ENCODE measurements around the gene MTREX. TPM values are rescaled to one million over a fixed set of nuclear protein-coding genes. Genes with fewer than 3 reads are reported as not detected.

The MTREX gene
- total and polyA plus RNA-seq, 2 donors: 31.8 to 75.7 TPM

DNA sequence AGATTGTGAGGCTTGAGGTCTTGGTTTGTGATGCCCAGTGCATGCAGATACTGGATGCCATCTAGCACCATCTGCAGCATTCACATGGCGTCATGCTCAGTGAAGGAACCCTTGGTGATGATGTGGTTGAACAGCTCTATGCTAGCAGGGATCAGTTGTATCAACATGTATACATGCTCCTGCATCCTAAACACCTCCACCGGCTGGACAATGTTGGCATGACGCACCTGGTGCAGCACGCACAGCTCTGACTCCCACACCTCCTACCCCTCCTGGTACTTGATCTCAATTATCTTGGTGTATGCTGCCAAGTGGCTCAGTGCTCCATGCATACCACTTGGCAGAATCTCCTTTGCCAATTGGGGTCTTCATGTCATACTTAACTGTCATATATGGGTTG, 49.1 kb downstream of the MTREX start:
- Histone ChIP-seq H3K27ac (ENCODE audit: low read depth in 1 of 2, low read length in 1 of 2) (no peak overlapping the region), H3K9me3 (ENCODE audit: control insufficient read depth in 2 of 2, insufficient read depth in 1 of 2, low read length in 1 of 2) (no peaks in the 10 kb centered on the region), H3K27me3 (ENCODE audit: control insufficient read depth in 2 of 2, insufficient read depth in 1 of 2, low read length in 1 of 2) (no peaks in the 10 kb centered on the region), H3K4me1 (ENCODE audit: control insufficient read depth in 2 of 2, insufficient read depth in 2 of 2, low read length in 2 of 2) (no peaks in the 10 kb centered on the region), H3K36me3 (ENCODE audit: control insufficient read depth in 2 of 2, insufficient read depth in 2 of 2, low read length in 1 of 2) (peaks cover 34 to 65% of the 10 kb centered on the region in 2 donors), H3K4me3 (ENCODE audit: low read length in 2 of 2) (no peak overlapping the region)
- 98% methylated on average over 4 of the region's 4 CpGs for whole genome bisulfite sequencing
- DNase-seq (ENCODE audit: low read depth in 6 of 9, low spot score in 9 of 9): no peak

DNA sequence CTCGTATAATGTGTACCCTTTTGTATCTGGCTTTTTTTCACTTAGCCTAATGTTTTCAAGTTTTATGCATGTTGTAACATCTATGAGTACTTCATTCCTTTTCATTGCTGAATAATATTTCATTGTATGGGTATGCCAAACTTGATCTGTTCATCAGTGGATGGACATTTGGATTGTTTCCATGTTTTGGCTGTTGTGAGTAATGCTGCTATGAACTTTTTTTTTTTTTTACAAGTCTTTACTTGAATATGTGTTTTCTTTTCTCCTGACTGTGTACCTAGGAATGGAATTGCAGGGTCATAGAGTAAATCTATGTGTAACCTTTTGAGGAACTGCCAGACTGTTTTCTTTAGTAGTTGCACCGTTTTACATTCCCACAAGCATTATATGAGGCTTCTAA, 52.4 kb downstream of the MTREX start:
- no peak for DNase-seq (ENCODE audit: low read depth in 6 of 9, low spot score in 9 of 9)
- no peak overlapping the region for H3K27ac ChIP-seq (ENCODE audit: low read depth in 1 of 2, low read length in 1 of 2)
- H3K27me3 ChIP-seq (ENCODE audit: control insufficient read depth in 2 of 2, insufficient read depth in 1 of 2, low read length in 1 of 2): no peaks in the 10 kb centered on the region
- 96% methylated on average over 2 of the region's 2 CpGs for WGBS
- peaks cover 24 to 46% of the 10 kb centered on the region in 2 donors for H3K36me3 ChIP-seq (ENCODE audit: control insufficient read depth in 2 of 2, insufficient read depth in 2 of 2, low read length in 1 of 2)
- H3K9me3 ChIP-seq (ENCODE audit: control insufficient read depth in 2 of 2, insufficient read depth in 1 of 2, low read length in 1 of 2): no peaks in the 10 kb centered on the region
- H3K4me1 ChIP-seq (ENCODE audit: control insufficient read depth in 2 of 2, insufficient read depth in 2 of 2, low read length in 2 of 2): no peaks in the 10 kb centered on the region
- no peak overlapping the region for H3K4me3 ChIP-seq (ENCODE audit: low read length in 2 of 2)

DNA sequence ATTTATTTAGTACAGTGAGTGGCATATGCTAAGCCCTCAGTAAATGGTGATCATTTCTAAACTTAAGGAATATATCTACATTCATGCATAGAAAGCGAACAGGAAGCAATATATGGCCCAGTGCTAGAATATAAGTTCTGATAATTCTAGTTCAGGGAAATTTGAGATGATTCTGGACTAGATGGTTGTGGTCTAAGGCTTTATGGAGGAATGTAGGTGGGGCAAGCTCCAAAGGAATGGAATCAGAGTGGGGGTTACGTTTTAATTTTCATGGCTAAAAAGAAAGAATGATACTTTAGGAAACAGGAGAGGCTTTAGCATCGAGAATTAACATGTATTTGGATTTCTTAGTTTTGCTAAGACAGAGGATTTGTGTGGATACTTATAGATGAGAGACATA, 56.1 kb downstream of the MTREX start:
- Histone ChIP-seq H3K4me3 (ENCODE audit: low read length in 2 of 2) (no peak overlapping the region), H3K4me1 (ENCODE audit: control insufficient read depth in 2 of 2, insufficient read depth in 2 of 2, low read length in 2 of 2) (no peaks in the 10 kb centered on the region), H3K27ac (ENCODE audit: low read depth in 1 of 2, low read length in 1 of 2) (no peak overlapping the region), H3K9me3 (ENCODE audit: control insufficient read depth in 2 of 2, insufficient read depth in 1 of 2, low read length in 1 of 2) (no peaks in the 10 kb centered on the region), H3K27me3 (ENCODE audit: control insufficient read depth in 2 of 2, insufficient read depth in 1 of 2, low read length in 1 of 2) (no peaks in the 10 kb centered on the region), H3K36me3 (ENCODE audit: control insufficient read depth in 2 of 2, insufficient read depth in 2 of 2, low read length in 1 of 2) (peaks cover under 1 to 24% of the 10 kb centered on the region in 2 donors)
- no peak for DNase-seq (ENCODE audit: low read depth in 6 of 9, low spot score in 9 of 9)
- WGBS: 96% methylated on average over 3 of the region's 3 CpGs

- no peak for DNase-seq (ENCODE audit: low read depth in 6 of 9, low spot score in 9 of 9)
- Histone ChIP-seq H3K27me3 (ENCODE audit: control insufficient read depth in 2 of 2, insufficient read depth in 1 of 2, low read length in 1 of 2) (no peaks in the 10 kb centered on the region), H3K27ac (ENCODE audit: low read depth in 1 of 2, low read length in 1 of 2) (no peak overlapping the region), H3K4me3 (ENCODE audit: low read length in 2 of 2) (no peak overlapping the region), H3K36me3 (ENCODE audit: control insufficient read depth in 2 of 2, insufficient read depth in 2 of 2, low read length in 1 of 2) (peaks cover 0 to 26% of the 10 kb centered on the region in 2 donors), H3K4me1 (ENCODE audit: control insufficient read depth in 2 of 2, insufficient read depth in 2 of 2, low read length in 2 of 2) (no peaks in the 10 kb centered on the region), H3K9me3 (ENCODE audit: control insufficient read depth in 2 of 2, insufficient read depth in 1 of 2, low read length in 1 of 2) (no peaks in the 10 kb centered on the region)
- 98% methylated on average over 4 of the region's 4 CpGs for WGBS
These were observed 56.8 kb downstream of the MTREX start for GRCh38 chr5:55364537-55365055.

DNA sequence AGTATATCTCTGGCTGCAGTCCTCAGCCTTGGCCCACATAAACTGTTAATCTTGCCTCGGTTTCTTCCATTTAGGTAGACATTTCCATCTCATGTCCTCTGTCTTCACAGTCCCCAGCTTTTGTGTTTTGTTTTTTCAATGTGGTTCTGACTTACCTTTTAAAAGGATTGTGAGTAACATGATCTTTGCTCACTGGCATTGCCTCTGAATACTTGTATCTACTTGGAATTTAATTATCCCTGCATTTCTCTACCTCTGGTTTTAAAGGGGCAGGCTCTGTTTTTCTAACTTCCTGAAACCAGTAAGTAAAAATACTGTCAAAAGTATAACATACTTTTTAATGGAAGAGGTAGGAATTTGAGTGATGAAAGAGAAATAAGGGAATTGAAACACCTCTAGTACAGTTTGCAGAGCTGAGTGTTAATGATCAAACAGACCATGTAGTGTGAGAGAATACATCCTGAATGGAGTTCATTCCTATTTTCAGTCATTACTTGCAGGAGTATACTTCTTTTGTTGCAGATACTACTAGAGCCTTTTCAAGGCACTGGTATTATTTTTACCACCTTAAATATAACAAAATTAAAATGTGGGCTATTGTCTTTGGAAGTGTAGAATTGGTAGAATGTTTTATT, 62.6 kb downstream of the MTREX start:
- no peak for DNase-seq (ENCODE audit: low read depth in 6 of 9, low spot score in 9 of 9)
- 97% methylated on average over 1 of the region's 1 CpG for WGBS
- H3K36me3 ChIP-seq (ENCODE audit: control insufficient read depth in 2 of 2, insufficient read depth in 2 of 2, low read length in 1 of 2): peaks cover 4 to 48% of the 10 kb centered on the region in 2 donors

GRCh38 chr5:55371145-55371544, 63.4 kb downstream of the MTREX start:
- H3K4me1 ChIP-seq (ENCODE audit: control insufficient read depth in 2 of 2, insufficient read depth in 2 of 2, low read length in 2 of 2): no peaks in the 10 kb centered on the region
- DNase-seq (ENCODE audit: low read depth in 6 of 9, low spot score in 9 of 9): no peak
- peaks cover 8 to 53% of the 10 kb centered on the region in 2 donors for H3K36me3 ChIP-seq (ENCODE audit: control insufficient read depth in 2 of 2, insufficient read depth in 2 of 2, low read length in 1 of 2)
- no peak overlapping the region for H3K4me3 ChIP-seq (ENCODE audit: low read length in 2 of 2)
- no peak overlapping the region for H3K27ac ChIP-seq (ENCODE audit: low read depth in 1 of 2, low read length in 1 of 2)
- 94% methylated on average over 1 of the region's 1 CpG for WGBS
- H3K27me3 ChIP-seq (ENCODE audit: control insufficient read depth in 2 of 2, insufficient read depth in 1 of 2, low read length in 1 of 2): no peaks in the 10 kb centered on the region
- H3K9me3 ChIP-seq (ENCODE audit: control insufficient read depth in 2 of 2, insufficient read depth in 1 of 2, low read length in 1 of 2): peaks cover 1 to 4% of the 10 kb centered on the region in 2 donors

More for the DNA sequence above, 62.6 kb downstream of the MTREX start:
- Histone ChIP-seq H3K4me3 (ENCODE audit: low read length in 2 of 2) (no peak overlapping the region), H3K27me3 (ENCODE audit: control insufficient read depth in 2 of 2, insufficient read depth in 1 of 2, low read length in 1 of 2) (no peaks in the 10 kb centered on the region), H3K27ac (ENCODE audit: low read depth in 1 of 2, low read length in 1 of 2) (no peak overlapping the region), H3K9me3 (ENCODE audit: control insufficient read depth in 2 of 2, insufficient read depth in 1 of 2, low read length in 1 of 2) (peaks cover 1 to 4% of the 10 kb centered on the region in 2 donors), H3K4me1 (ENCODE audit: control insufficient read depth in 2 of 2, insufficient read depth in 2 of 2, low read length in 2 of 2) (no peaks in the 10 kb centered on the region)

- H3K36me3 ChIP-seq (ENCODE audit: control insufficient read depth in 2 of 2, insufficient read depth in 2 of 2, low read length in 1 of 2): peaks cover 8 to 48% of the 10 kb centered on the region in 2 donors
These were observed 64.5 kb downstream of the MTREX start for GRCh38 chr5:55372130-55372925.

GRCh38 chr5:55377810-55378209, 70.0 kb downstream of the MTREX start:
- Histone ChIP-seq H3K4me1 (ENCODE audit: control insufficient read depth in 2 of 2, insufficient read depth in 2 of 2, low read length in 2 of 2) (no peaks in the 10 kb centered on the region), H3K27ac (ENCODE audit: low read depth in 1 of 2, low read length in 1 of 2) (no peak overlapping the region), H3K4me3 (ENCODE audit: low read length in 2 of 2) (no peak overlapping the region), H3K36me3 (ENCODE audit: control insufficient read depth in 2 of 2, insufficient read depth in 2 of 2, low read length in 1 of 2) (peaks cover 8 to 41% of the 10 kb centered on the region in 2 donors), H3K27me3 (ENCODE audit: control insufficient read depth in 2 of 2, insufficient read depth in 1 of 2, low read length in 1 of 2) (no peaks in the 10 kb centered on the region), H3K9me3 (ENCODE audit: control insufficient read depth in 2 of 2, insufficient read depth in 1 of 2, low read length in 1 of 2) (peaks cover 1 to 7% of the 10 kb centered on the region in 2 donors)
- WGBS: 96% methylated on average over 1 of the region's 1 CpG
- DNase-seq (ENCODE audit: low read depth in 6 of 9, low spot score in 9 of 9): no peak

More at GRCh38 chr5:55372130-55372925, 64.5 kb downstream of the MTREX start:
- H3K27ac ChIP-seq (ENCODE audit: low read depth in 1 of 2, low read length in 1 of 2): no peak overlapping the region
- 98% methylated on average over 7 of the region's 7 CpGs for WGBS
- peaks cover 1 to 4% of the 10 kb centered on the region in 2 donors for H3K9me3 ChIP-seq (ENCODE audit: control insufficient read depth in 2 of 2, insufficient read depth in 1 of 2, low read length in 1 of 2)
- no peaks in the 10 kb centered on the region for H3K4me1 ChIP-seq (ENCODE audit: control insufficient read depth in 2 of 2, insufficient read depth in 2 of 2, low read length in 2 of 2)
- no peak for DNase-seq (ENCODE audit: low read depth in 6 of 9, low spot score in 9 of 9)
- H3K27me3 ChIP-seq (ENCODE audit: control insufficient read depth in 2 of 2, insufficient read depth in 1 of 2, low read length in 1 of 2): no peaks in the 10 kb centered on the region
- no peak overlapping the region for H3K4me3 ChIP-seq (ENCODE audit: low read length in 2 of 2)

- DNase-seq (ENCODE audit: low read depth in 6 of 9, low spot score in 9 of 9): no peak
- H3K9me3 ChIP-seq (ENCODE audit: control insufficient read depth in 2 of 2, insufficient read depth in 1 of 2, low read length in 1 of 2): peaks cover 0 to 3% of the 10 kb centered on the region in 2 donors
- H3K4me1 ChIP-seq (ENCODE audit: control insufficient read depth in 2 of 2, insufficient read depth in 2 of 2, low read length in 2 of 2): no peaks in the 10 kb centered on the region
- H3K4me3 ChIP-seq (ENCODE audit: low read length in 2 of 2): no peak overlapping the region
- H3K27me3 ChIP-seq (ENCODE audit: control insufficient read depth in 2 of 2, insufficient read depth in 1 of 2, low read length in 1 of 2): no peaks in the 10 kb centered on the region
- H3K27ac ChIP-seq (ENCODE audit: low read depth in 1 of 2, low read length in 1 of 2): no peak overlapping the region
- H3K36me3 ChIP-seq (ENCODE audit: control insufficient read depth in 2 of 2, insufficient read depth in 2 of 2, low read length in 1 of 2): peaks cover 7 to 31% of the 10 kb centered on the region in 2 donors
These were observed 75.5 kb downstream of the MTREX start for GRCh38 chr5:55383254-55383653.
